H9 (cell line): ENCODE data around the gene DCLRE1C. TPM values are rescaled to one million over a fixed set of nuclear protein-coding genes. Genes with fewer than 3 reads are reported as not detected.
"Not testable (repeated sequence)": the region's sequence is repeated elsewhere in the genome, so short reads cannot be mapped to it uniquely, and the experiment has no call there.

Experiments
- DNase-seq: peaks from one replicate; pipeline ENCODE4 v3.0.0-alpha.2; 2017
- H2AFZ ChIP-seq: one replicate; pipeline ENCODE4 v1.6.1; 2013; ENCODE audit warnings: mild to moderate bottlenecking, low read length, control low read depth, moderate library complexity
- H2AK5ac ChIP-seq: 2 replicates; pipeline ENCODE4 v1.6.1; 2013; ENCODE audit warnings: low read length, control low read depth, mixed read lengths; ENCODE audit not compliant: insufficient read length
- H2BK120ac ChIP-seq: one replicate; pipeline ENCODE4 v1.6.1; 2013; ENCODE audit warnings: low read depth, mild to moderate bottlenecking, low read length, control low read depth, inconsistent platforms; ENCODE audit not compliant: poor library complexity, severe bottlenecking
- H2BK12ac ChIP-seq: 2 replicates; pipeline ENCODE4 v1.6.1; 2013; ENCODE audit warnings: low read length, control low read depth, mixed read lengths, low read depth; ENCODE audit not compliant: insufficient read length
- H2BK15ac ChIP-seq: 2 replicates; pipeline ENCODE4 v1.6.1; 2013; ENCODE audit warnings: low read depth, low read length, control low read depth
- H2BK20ac ChIP-seq: one replicate; pipeline ENCODE4 v1.6.1; 2013; ENCODE audit warnings: low read depth, mild to moderate bottlenecking, low read length, control low read depth, inconsistent platforms; ENCODE audit not compliant: poor library complexity, severe bottlenecking
- H2BK5ac ChIP-seq: 2 replicates; pipeline ENCODE4 v1.6.1; 2013; ENCODE audit warnings: low read length, control low read depth, mixed read lengths; ENCODE audit not compliant: insufficient read length
- H3K14ac ChIP-seq: 2 replicates; pipeline ENCODE4 v1.6.1; 2013; ENCODE audit warnings: low read length, control low read depth; ENCODE audit not compliant: insufficient read depth
- H3K18ac ChIP-seq: 2 replicates; pipeline ENCODE4 v1.6.1; 2013; ENCODE audit warnings: low read depth, mild to moderate bottlenecking, mixed read lengths, low read length, control low read depth; ENCODE audit not compliant: insufficient read length
- H3K23ac ChIP-seq: 2 replicates; pipeline ENCODE4 v1.6.1; 2013; ENCODE audit warnings: low read length, control low read depth, mixed read lengths, low read depth; ENCODE audit not compliant: insufficient read length
- H3K23me2 ChIP-seq: 2 replicates; pipeline ENCODE4 v1.6.1; 2013; ENCODE audit warnings: low read depth, mild to moderate bottlenecking, mixed read lengths, low read length, control low read depth; ENCODE audit not compliant: insufficient read length, poor library complexity, severe bottlenecking
- H3K27ac ChIP-seq: 2 replicates; pipeline ENCODE4 v1.5.1; 2013; ENCODE audit warnings: low read length, control low read depth, mixed read lengths, low read depth; ENCODE audit not compliant: insufficient read length
- H3K27me3 ChIP-seq: 2 replicates; pipeline ENCODE4 v1.6.1; 2013; ENCODE audit warnings: low read length, control low read depth, inconsistent platforms; ENCODE audit not compliant: insufficient read depth
- H3K4ac ChIP-seq: 2 replicates; pipeline ENCODE4 v1.6.1; 2013; ENCODE audit warnings: low read depth, mild to moderate bottlenecking, control low read depth, inconsistent platforms, low read length, moderate library complexity
- H3K4me1 ChIP-seq: 2 replicates; pipeline ENCODE4 v1.6.1; 2013; ENCODE audit warnings: low read length, control low read depth, inconsistent platforms; ENCODE audit not compliant: insufficient read depth
- H3K4me2 ChIP-seq: 2 replicates; pipeline ENCODE4 v1.6.1; 2013; ENCODE audit warnings: low read length, control low read depth, mixed read lengths; ENCODE audit not compliant: insufficient read length, insufficient read depth
- H3K56ac ChIP-seq: 2 replicates; pipeline ENCODE4 v1.6.1; 2013; ENCODE audit warnings: low read depth, mild to moderate bottlenecking, mixed read lengths, low read length, control low read depth; ENCODE audit not compliant: insufficient read length
- H3K79me1 ChIP-seq: 2 replicates; pipeline ENCODE4 v1.6.1; 2013; ENCODE audit warnings: low read depth, mild to moderate bottlenecking, moderate library complexity, low read length, control low read depth, inconsistent platforms; ENCODE audit not compliant: insufficient read depth, poor library complexity, severe bottlenecking
- H3K79me2 ChIP-seq: 2 replicates; pipeline ENCODE4 v1.6.1; 2013; ENCODE audit warnings: low read length, control low read depth, inconsistent platforms; ENCODE audit not compliant: insufficient read depth
- H3K9ac ChIP-seq: 2 replicates; pipeline ENCODE4 v1.6.1; 2013; ENCODE audit warnings: low read length, control low read depth, mixed read lengths; ENCODE audit not compliant: insufficient read length; ENCODE audit errors: extremely low read depth
- H3K9me3 ChIP-seq: one replicate; pipeline ENCODE4 v1.6.1; 2013; ENCODE audit warnings: low read depth, low read length, inconsistent platforms; ENCODE audit not compliant: control insufficient read depth
- H3T11ph ChIP-seq: one replicate; pipeline ENCODE4 v1.6.1; 2013; ENCODE audit warnings: mild to moderate bottlenecking, low read length, control low read depth, inconsistent platforms
- H4K20me1 ChIP-seq: one replicate; pipeline ENCODE4 v1.6.1; 2013; ENCODE audit not compliant: control insufficient read depth, insufficient read length, insufficient read depth
- H4K5ac ChIP-seq: 2 replicates; pipeline ENCODE4 v1.6.1; 2013; ENCODE audit warnings: low read depth, mild to moderate bottlenecking, mixed read lengths, low read length, control low read depth; ENCODE audit not compliant: insufficient read length
- H4K8ac ChIP-seq: replicated peaks from 2 replicates; pipeline ENCODE4 v1.6.1; 2013; ENCODE audit warnings: low read length, control low read depth, mixed read lengths, low read depth; ENCODE audit not compliant: insufficient read length
- H4K91ac ChIP-seq: 2 replicates; pipeline ENCODE4 v1.6.1; 2013; ENCODE audit warnings: low read depth, mild to moderate bottlenecking, moderate library complexity, mixed read lengths, low read length, control low read depth; ENCODE audit not compliant: insufficient read length
- H3K27ac Mint-ChIP-seq, 3 experiments: 2 replicates in 2 of 3; 3 replicates in 1 of 3; pipeline ENCODE4 v1.8.0; 2020 to 2021; ENCODE audit warnings: mixed read lengths in 3 of 3, mild to moderate bottlenecking in 1 of 3, moderate library complexity in 1 of 3
- H3K27me3 Mint-ChIP-seq: 2 replicates; pipeline ENCODE4 v1.8.0; 2021; ENCODE audit warnings: low read depth, mild to moderate bottlenecking, moderate library complexity, mixed read lengths
- H3K36me3 Mint-ChIP-seq, 3 experiments: 2 replicates in 2 of 3; 3 replicates in 1 of 3; pipeline ENCODE4 v1.8.0; 2020 to 2021; ENCODE audit warnings: low read depth in 3 of 3, mixed read lengths in 3 of 3; ENCODE audit not compliant: insufficient read depth in 1 of 3
- H3K4me1 Mint-ChIP-seq, 2 experiments: 2 replicates each; pipeline ENCODE4 v1.8.0; 2020; ENCODE audit warnings: mixed read lengths in 2 of 2
- H3K4me3 Mint-ChIP-seq, 2 experiments: 2 replicates in 1 of 2; 3 replicates in 1 of 2; pipeline ENCODE4 v1.8.0; 2020 to 2021; ENCODE audit warnings: mild to moderate bottlenecking in 2 of 2, mixed read lengths in 2 of 2, moderate library complexity in 1 of 2
- H3K9me3 Mint-ChIP-seq, 2 experiments: 2 replicates in 1 of 2; 3 replicates in 1 of 2; pipeline ENCODE4 v1.8.0; 2020; ENCODE audit warnings: mild to moderate bottlenecking in 2 of 2, mixed read lengths in 2 of 2, moderate library complexity in 1 of 2
- WGBS: extraction: QIAGEN DNeasy Blood & Tissue Kit; methylation state at CpG from one replicate; pipeline ENCODE4 v1.1.7; 2013; ENCODE audit warnings: missing lambda C conversion rate, low lambda C conversion rate, mixed read lengths; ENCODE audit not compliant: insufficient read length; ENCODE audit errors: extremely low coverage; 5-methylcytosine and 5-hydroxymethylcytosine counted together
- total RNA-seq: library from RNA; stranded (reverse); gene quantifications from 2 replicates; pipeline ENCODE4 v1.2.1, GENCODE V29; 2021
- TF ChIP-seq, protein P1 (sequence below): fragments of 200-600 bp; sonication (generic); conservative IDR thresholded peaks from 3 replicates; pipeline ENCODE4 v1.8.0; 2021; ENCODE audit warnings: antibody characterized with exemption, mild to moderate bottlenecking

Gene DCLRE1C
- total RNA-seq, 1 experiment from 2014 or later, result 15.2 TPM

DNA sequence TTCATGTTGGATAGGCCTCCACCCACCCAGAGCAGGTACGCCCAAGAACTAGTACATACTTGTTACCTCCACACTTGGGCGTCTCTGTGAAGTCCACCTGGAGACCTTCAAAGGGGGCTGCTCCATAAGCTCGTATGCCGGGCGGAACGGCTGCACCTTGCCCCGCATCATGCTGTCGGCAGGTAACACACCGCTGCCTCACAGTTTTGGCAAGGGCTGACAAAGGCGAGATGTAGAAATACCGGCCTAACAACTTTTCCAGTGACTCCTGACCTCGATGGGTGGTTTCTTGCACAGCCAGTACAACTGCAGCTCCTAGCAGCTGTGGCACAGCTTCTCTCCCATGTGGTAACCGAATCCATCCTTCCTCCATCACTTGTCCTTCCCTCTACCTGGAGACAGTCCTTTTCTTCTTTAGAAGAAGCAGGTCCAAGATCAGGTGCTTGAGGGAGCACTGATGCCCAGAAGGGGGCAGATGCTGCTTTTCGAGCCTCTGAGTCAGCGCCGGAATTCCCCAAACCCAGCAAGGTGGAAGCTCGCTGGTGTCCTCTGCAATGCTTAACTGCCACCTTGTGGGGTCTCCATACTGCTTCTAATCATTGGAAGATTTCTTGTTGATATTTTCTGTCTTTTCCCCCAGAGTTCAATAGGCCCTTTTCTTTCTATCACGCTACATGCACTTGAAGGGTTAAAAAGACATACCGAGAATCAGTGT, 37.3 kb upstream of the DCLRE1C start:
- not testable (repeated sequence) for H3K27ac ChIP-seq, H4K5ac ChIP-seq, H3K23ac ChIP-seq, H2BK120ac ChIP-seq, H3K9ac ChIP-seq, H3K79me2 ChIP-seq, H3K4me2 ChIP-seq, H3K79me1 ChIP-seq, H3K4me1 ChIP-seq, H2BK5ac ChIP-seq, H3K27me3 Mint-ChIP-seq, H3K4me3 Mint-ChIP-seq, H2AFZ ChIP-seq, H3K36me3 Mint-ChIP-seq, H2BK15ac ChIP-seq, H4K20me1 ChIP-seq, H3K9me3 Mint-ChIP-seq, H3K56ac ChIP-seq, H3K4ac ChIP-seq, H4K91ac ChIP-seq, H3K27me3 ChIP-seq, H2BK12ac ChIP-seq, H2BK20ac ChIP-seq, H3K23me2 ChIP-seq, H3K14ac ChIP-seq, H4K8ac ChIP-seq, H3K18ac ChIP-seq, H3K27ac Mint-ChIP-seq, H3K9me3 ChIP-seq, H2AK5ac ChIP-seq, H3T11ph ChIP-seq
- peak; percentile 77 for DNase-seq
- TF ChIP-seq, protein P1, sequence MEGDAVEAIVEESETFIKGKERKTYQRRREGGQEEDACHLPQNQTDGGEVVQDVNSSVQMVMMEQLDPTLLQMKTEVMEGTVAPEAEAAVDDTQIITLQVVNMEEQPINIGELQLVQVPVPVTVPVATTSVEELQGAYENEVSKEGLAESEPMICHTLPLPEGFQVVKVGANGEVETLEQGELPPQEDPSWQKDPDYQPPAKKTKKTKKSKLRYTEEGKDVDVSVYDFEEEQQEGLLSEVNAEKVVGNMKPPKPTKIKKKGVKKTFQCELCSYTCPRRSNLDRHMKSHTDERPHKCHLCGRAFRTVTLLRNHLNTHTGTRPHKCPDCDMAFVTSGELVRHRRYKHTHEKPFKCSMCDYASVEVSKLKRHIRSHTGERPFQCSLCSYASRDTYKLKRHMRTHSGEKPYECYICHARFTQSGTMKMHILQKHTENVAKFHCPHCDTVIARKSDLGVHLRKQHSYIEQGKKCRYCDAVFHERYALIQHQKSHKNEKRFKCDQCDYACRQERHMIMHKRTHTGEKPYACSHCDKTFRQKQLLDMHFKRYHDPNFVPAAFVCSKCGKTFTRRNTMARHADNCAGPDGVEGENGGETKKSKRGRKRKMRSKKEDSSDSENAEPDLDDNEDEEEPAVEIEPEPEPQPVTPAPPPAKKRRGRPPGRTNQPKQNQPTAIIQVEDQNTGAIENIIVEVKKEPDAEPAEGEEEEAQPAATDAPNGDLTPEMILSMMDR, result peak; percentile 72
- peaks cover 13% of the 10 kb centered on the region in 2 experiments for H3K4me1 Mint-ChIP-seq
- no CpG with 5 or more reads among the region's 19 CpGs for WGBS

DNA sequence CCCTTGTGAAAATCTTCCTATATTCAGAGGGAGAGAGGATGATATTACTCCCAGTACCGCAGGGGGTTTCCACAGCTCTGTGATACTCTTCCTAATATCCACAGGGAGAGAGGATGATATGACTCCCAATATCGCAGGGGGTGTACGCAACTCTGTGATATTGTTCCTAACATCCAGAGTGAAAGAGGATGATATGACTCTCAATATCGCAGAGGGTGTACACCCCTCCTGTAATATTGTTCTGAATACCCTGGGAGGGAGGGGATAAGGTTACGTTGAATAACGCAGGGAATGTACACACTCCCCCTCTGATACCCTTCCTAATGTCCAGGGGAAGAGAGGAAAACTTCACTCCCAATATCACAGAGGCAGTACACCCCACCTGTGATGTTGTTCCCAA, 35.7 kb upstream of the DCLRE1C start:
- H4K20me1 ChIP-seq, H3K4ac ChIP-seq, H3K27ac Mint-ChIP-seq, H3K27me3 Mint-ChIP-seq, H4K8ac ChIP-seq, H2BK12ac ChIP-seq, H3K36me3 Mint-ChIP-seq, H2AFZ ChIP-seq, H3K9me3 ChIP-seq, H3K27me3 ChIP-seq, H4K5ac ChIP-seq, H3K56ac ChIP-seq, H3T11ph ChIP-seq, H2BK20ac ChIP-seq, H3K79me1 ChIP-seq, H3K18ac ChIP-seq, H3K14ac ChIP-seq, H3K4me1 ChIP-seq, DNase-seq, H3K79me2 ChIP-seq, H3K23ac ChIP-seq, H2BK5ac ChIP-seq, H3K9ac ChIP-seq, H3K27ac ChIP-seq, H4K91ac ChIP-seq, H3K4me3 Mint-ChIP-seq, H3K9me3 Mint-ChIP-seq, H2BK120ac ChIP-seq, H3K23me2 ChIP-seq, H2AK5ac ChIP-seq, H2BK15ac ChIP-seq, H3K4me2 ChIP-seq: not testable (repeated sequence)
- peaks cover 13% of the 10 kb centered on the region in 2 experiments for H3K4me1 Mint-ChIP-seq
- no CpG with 5 or more reads among the region's 6 CpGs for WGBS
